Neuron (in vitro differentiated cells): ENCODE data around the gene DRG2.

Experiments used
- H2AFZ ChIP-seq: one replicate; pipeline ENCODE4 v1.6.1; 2013; ENCODE audit warnings: low read depth, mild to moderate bottlenecking, inconsistent platforms, low read length, moderate library complexity
- H3K27me3 ChIP-seq: one replicate; pipeline ENCODE4 v1.6.1; 2013; ENCODE audit warnings: low read length; ENCODE audit not compliant: insufficient read depth
- H3K36me3 ChIP-seq: one replicate; pipeline ENCODE4 v1.6.1; 2013; ENCODE audit warnings: low read length; ENCODE audit not compliant: insufficient read depth
- H3K4me1 ChIP-seq: one replicate; pipeline ENCODE4 v1.6.1; 2013; ENCODE audit warnings: low read length; ENCODE audit not compliant: insufficient read depth
- H3K4me3 ChIP-seq: 2 replicates; pipeline ENCODE4 v1.5.1; 2013; ENCODE audit warnings: mild to moderate bottlenecking, low read length, moderate library complexity
- H3K9me3 ChIP-seq: one replicate; pipeline ENCODE4 v1.6.1; 2013; ENCODE audit warnings: low read length

DRG2 gene

DNA sequence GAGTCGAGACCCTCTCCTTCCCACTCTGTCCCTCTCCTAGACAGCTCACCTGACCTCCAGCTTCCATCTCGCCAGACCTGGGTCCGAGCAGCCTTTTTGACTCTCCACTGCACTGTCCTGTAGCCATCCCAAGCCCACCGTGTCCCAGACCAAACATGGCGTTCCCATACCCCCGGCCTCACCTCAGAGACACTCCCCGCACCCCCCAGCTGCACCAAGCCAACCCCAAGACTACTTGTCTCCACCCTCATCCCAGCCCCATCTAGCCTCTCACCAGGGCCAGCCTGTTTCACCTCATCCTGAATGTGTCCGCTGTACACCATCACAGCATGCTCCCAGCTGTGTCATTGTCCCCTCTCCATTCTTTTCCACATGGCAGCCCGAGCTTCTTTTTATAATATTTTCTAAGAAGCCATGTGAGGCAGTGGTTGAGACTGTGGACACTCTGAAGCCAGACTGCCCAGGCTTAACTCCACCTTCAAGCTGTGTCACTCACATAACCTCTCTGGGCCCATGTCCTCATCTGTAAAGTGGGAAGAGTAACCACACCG is 22.3 kb downstream of the DRG2 start:
- H3K4me1 ChIP-seq = peaks cover 26% of the 10 kb centered on the region
- no peaks in the 10 kb centered on the region for H3K27me3 ChIP-seq
- no peaks in the 10 kb centered on the region for H3K9me3 ChIP-seq
- H3K36me3 ChIP-seq = peaks cover 8% of the 10 kb centered on the region
- H3K4me3 ChIP-seq = no peak overlapping the region
- H2AFZ ChIP-seq = no peak overlapping the region

DNA sequence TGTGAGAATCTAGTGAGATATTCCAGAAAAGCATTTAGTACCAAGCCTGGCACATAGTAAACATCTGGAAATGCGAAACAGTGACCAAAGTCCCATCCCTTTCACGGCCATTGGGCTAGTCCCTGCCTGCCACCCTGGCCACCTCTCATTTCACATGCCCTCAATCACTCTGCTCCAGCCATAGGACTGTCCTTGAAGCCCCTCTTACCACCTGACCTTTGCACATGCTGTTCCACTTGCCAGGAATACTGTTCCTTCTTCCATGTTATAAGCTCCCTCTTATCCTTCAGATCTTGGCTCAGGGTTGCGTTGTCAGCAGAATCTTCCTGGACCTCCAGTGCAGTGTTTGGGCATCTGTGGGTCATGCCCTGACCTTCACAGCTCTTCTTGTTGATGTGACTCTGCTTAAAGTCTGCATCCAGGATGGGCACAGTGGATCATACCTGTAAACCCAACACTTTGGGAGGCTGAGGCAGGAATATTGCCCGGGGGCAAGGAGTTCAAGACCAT is 22.9 kb downstream of the DRG2 start:
- no peak overlapping the region for H3K4me3 ChIP-seq
- no peak overlapping the region for H2AFZ ChIP-seq

DNA sequence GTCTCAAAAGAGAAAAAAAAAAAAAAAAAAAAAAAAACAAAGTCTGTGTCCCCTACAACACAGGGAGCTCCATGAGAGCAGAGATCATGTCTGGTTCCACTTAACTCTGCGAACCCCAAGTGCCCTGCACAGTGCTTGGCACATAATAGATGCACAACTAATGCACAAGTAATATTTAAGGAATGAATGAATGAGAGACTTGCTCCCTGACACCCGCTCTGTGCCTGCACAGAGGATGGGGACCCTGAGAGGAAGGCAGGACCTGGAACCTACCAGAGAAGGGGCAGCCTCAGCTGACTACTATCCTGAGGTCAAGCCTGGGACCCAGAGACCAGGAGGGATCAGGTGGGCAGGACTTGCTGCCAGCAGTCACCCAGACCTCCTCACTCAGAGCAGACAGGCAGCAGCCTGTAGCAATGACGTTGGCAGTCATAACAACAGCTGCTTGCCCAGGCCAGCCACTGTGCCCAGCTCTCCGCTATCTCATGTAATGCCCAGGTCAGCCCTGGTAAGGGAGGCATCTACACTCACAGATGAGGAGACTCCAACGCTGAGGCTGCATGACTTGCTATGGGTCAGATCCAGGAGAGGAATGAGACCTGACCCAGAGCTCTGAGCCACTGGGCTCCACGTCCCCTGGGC is 23.7 kb downstream of the DRG2 start:
- H3K36me3 ChIP-seq = peaks cover 5% of the 10 kb centered on the region
- no peak overlapping the region for H3K4me3 ChIP-seq
- H3K27me3 ChIP-seq = no peaks in the 10 kb centered on the region
- H2AFZ ChIP-seq = no peak overlapping the region
- H3K9me3 ChIP-seq = no peaks in the 10 kb centered on the region
- peaks cover 26% of the 10 kb centered on the region for H3K4me1 ChIP-seq

More for the DNA sequence above, 22.9 kb downstream of the DRG2 start:
- Histone ChIP-seq H3K9me3 (no peaks in the 10 kb centered on the region), H3K27me3 (no peaks in the 10 kb centered on the region), H3K36me3 (peaks cover 8% of the 10 kb centered on the region), H3K4me1 (peaks cover 26% of the 10 kb centered on the region)

DNA sequence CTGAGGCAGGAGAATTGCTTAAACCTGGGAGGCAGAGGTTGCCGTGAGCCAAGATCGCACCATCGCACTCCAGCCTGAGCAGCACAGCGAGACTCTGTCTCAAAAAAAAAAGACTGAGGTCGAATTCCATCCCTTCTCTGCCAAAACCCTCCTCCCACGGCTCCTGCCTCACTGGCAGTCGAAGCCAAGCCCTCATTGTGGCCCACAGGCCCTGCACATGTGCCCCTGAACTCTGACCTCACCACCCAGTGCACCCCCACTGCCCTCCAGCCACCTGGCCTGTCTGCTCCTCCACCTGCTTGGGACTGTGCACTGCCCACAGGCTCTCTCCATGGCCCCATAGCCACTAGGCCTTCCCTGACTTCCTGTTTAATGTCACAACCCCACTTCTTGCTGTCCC is 27.8 kb downstream of the DRG2 start:
- Histone ChIP-seq H3K4me1 (peaks cover 9% of the 10 kb centered on the region), H3K9me3 (peaks cover 13% of the 10 kb centered on the region), H2AFZ (no peak overlapping the region), H3K27me3 (no peaks in the 10 kb centered on the region), H3K36me3 (no peaks in the 10 kb centered on the region), H3K4me3 (no peak overlapping the region)

DNA sequence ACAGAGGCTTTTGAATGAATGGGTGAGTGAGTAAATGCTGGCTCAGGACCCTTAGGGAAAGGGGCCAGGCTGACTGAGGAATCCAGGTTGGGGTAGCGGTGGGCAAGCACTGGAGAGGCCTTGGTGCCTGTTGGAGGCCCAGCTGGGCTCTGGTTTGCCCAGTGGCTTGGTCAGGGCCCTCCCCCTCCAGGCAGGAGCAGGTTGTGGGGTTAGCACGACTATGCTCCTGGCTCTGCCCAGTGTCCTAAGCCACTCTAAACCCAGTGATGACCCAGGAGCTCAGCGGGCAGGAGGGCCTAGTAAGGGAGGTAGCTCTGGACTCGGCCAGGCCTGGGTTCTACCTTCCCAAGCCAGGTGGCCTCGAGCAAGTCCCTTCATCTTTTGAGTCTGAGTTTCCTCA is 28.3 kb downstream of the DRG2 start:
- H3K9me3 ChIP-seq = peaks cover 13% of the 10 kb centered on the region
- H3K27me3 ChIP-seq = no peaks in the 10 kb centered on the region
- H3K4me3 ChIP-seq = no peak overlapping the region
- no peak overlapping the region for H2AFZ ChIP-seq
- no peaks in the 10 kb centered on the region for H3K36me3 ChIP-seq
- peaks cover 9% of the 10 kb centered on the region for H3K4me1 ChIP-seq

DNA sequence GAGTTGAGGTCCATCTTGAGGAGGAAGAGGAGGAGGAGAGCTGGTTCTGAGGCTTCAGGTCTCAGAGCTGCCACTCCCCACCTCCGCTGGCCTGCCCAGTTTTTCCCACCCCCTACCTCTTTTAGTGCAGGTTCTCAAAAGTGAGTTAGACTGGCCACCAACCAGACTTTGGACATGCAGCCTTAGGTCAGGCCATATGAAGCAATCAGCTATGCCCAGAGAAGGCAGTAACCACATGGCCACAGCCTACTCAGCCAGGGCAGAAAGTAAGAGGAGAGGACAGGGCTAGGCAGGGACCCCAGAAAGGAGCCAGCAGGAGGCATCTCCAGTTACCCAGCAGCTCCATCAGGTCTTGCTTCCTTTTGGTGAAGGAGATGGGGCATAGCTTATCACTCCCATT is 29.8 kb downstream of the DRG2 start:
- Histone ChIP-seq H3K36me3 (no peaks in the 10 kb centered on the region), H3K4me3 (no peak overlapping the region), H3K4me1 (peaks cover 6% of the 10 kb centered on the region), H2AFZ (no peak overlapping the region), H3K9me3 (peaks cover 13% of the 10 kb centered on the region), H3K27me3 (no peaks in the 10 kb centered on the region)

DNA sequence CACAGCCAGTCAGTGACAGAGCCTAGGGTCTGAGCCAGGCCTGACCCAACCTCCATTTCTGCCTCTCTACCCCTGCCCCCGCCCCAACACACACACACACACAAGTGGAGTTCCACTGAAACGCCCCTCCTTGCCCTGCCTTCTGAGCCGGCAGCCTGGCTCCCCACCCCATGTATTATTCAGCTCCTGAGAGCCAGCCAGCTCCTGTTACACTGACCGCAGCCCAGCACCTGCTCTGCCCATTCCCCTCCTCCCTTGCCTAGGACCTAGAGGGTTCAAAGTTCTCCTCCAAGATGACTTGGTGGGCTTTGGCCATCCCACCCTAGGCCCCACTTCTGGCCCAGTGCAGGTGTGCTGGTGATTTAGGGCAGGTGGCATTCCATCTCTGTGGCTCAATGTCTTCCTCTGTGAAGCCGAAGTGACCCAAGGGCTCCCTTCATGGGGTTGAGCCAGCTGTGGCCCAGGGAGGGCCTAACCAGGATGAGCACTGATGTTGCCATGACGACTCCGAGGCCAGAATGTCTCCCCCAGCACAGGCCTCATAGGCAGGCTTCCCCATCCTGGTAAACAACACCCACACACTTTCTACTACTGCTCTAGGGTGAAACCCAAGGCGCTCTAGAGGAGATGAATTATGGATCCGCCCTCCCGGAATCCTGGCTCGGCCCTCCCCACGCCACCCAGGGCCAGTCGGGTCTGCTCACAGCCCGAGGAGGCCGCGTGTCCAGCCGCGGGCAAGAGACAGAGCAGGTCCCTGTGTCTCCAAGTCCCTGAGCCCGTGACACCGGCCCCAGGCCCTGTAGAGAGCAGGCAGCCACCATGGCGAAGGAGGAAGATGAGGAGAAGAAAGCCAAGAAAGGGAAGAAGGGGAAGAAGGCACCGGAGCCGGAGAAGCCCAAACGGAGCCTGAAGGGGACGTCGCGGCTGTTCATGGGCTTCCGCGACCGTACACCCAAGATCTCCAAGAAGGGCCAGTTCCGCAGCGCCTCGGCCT is 30.5 kb downstream of the DRG2 start:
- H3K4me3 ChIP-seq = no peak overlapping the region
- H3K27me3 ChIP-seq = no peaks in the 10 kb centered on the region
- H3K36me3 ChIP-seq = no peaks in the 10 kb centered on the region
- peaks cover 6% of the 10 kb centered on the region for H3K4me1 ChIP-seq
- no peak overlapping the region for H2AFZ ChIP-seq
- H3K9me3 ChIP-seq = peaks cover 13% of the 10 kb centered on the region

DNA sequence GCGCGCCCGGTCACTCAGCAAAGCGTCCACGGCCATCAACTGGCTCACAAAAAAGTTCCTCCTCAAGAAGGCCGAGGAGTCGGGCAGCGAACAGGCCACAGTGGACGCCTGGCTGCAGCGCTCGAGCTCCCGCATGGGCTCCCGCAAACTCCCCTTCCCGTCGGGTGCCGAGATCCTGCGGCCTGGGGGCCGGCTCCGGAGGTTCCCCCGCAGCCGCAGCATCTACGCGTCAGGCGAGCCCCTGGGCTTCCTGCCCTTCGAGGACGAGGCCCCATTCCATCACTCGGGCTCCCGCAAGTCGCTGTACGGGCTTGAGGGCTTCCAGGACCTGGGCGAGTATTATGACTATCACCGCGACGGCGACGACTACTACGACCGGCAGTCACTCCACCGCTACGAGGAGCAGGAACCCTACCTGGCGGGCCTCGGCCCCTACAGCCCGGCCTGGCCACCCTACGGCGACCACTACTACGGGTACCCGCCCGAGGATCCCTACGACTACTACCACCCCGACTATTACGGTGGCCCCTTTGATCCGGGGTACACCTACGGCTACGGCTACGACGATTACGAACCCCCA is 31.5 kb downstream of the DRG2 start:
- no peak overlapping the region for H2AFZ ChIP-seq
- peaks cover 6% of the 10 kb centered on the region for H3K4me1 ChIP-seq
- no peaks in the 10 kb centered on the region for H3K27me3 ChIP-seq
- no peak overlapping the region for H3K4me3 ChIP-seq
- no peaks in the 10 kb centered on the region for H3K36me3 ChIP-seq
- peaks cover 13% of the 10 kb centered on the region for H3K9me3 ChIP-seq

DNA sequence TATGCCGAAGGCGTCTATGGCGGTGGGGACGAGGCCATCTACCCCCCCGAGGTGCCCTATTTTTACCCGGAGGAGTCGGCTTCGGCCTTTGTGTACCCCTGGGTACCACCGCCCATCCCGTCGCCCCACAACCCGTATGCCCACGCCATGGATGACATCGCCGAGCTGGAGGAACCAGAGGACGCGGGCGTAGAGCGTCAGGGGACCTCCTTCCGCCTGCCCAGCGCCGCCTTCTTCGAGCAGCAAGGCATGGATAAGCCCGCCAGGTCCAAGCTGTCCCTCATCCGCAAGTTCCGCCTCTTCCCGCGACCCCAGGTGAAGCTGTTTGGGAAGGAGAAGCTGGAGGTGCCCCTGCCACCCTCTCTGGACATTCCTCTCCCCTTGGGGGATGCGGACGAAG is 32.2 kb downstream of the DRG2 start:
- peaks cover 13% of the 10 kb centered on the region for H3K9me3 ChIP-seq
- no peak overlapping the region for H2AFZ ChIP-seq
- H3K4me1 ChIP-seq = peaks cover 6% of the 10 kb centered on the region
- H3K27me3 ChIP-seq = no peaks in the 10 kb centered on the region
- no peak overlapping the region for H3K4me3 ChIP-seq
- no peaks in the 10 kb centered on the region for H3K36me3 ChIP-seq

DNA sequence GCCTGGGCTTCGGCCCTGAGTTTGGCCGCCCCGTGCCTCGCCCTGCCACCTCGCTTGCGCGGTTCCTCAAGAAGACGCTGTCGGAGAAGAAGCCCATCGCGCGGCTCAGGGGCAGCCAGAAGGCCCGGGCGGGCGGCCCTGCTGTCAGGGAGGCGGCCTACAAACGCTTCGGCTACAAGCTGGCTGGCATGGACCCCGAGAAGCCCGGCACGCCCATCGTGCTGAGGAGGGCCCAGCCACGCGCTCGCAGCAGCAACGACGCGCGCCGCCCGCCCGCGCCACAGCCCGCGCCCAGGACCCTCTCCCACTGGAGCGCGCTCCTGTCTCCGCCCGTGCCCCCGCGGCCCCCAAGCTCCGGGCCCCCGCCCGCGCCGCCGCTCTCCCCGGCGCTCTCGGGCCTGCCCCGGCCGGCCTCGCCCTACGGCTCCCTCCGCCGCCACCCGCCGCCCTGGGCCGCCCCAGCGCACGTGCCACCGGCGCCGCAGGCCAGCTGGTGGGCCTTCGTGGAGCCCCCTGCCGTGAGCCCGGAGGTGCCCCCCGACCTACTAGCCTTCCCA is 32.8 kb downstream of the DRG2 start:
- H3K4me3 ChIP-seq = no peak overlapping the region
- no peak overlapping the region for H2AFZ ChIP-seq
- H3K9me3 ChIP-seq = peaks cover 13% of the 10 kb centered on the region
- peaks cover 6% of the 10 kb centered on the region for H3K4me1 ChIP-seq
- H3K27me3 ChIP-seq = no peaks in the 10 kb centered on the region
- no peaks in the 10 kb centered on the region for H3K36me3 ChIP-seq

DNA sequence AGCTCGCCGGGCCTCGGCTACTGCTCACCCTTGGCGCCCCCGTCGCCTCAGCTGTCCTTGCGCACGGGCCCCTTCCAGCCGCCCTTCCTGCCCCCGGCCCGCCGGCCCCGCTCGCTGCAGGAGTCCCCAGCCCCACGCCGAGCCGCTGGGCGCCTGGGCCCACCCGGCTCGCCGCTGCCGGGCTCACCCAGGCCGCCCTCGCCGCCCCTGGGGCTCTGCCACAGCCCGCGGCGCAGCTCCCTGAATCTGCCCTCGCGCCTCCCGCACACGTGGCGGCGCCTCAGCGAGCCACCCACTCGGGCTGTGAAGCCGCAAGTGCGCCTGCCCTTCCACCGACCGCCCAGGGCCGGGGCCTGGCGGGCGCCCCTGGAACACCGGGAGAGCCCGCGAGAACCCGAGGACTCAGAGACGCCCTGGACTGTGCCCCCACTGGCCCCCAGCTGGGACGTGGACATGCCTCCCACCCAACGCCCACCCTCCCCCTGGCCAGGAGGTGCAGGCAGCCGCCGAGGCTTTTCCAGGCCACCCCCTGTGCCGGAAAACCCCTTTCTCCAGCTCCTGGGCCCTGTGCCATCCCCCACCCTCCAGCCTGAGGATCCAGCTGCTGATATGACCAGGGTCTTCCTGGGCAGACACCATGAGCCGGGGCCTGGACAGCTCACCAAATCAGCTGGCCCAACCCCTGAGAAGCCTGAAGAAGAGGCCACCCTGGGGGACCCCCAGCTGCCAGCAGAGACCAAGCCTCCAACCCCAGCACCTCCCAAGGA is 33.6 kb downstream of the DRG2 start:
- Histone ChIP-seq H2AFZ (no peak overlapping the region), H3K4me3 (no peak overlapping the region), H3K27me3 (no peaks in the 10 kb centered on the region), H3K4me1 (peaks cover 6% of the 10 kb centered on the region), H3K36me3 (no peaks in the 10 kb centered on the region), H3K9me3 (peaks cover 13% of the 10 kb centered on the region)
